Spinal cord (tissue), 10 donors: ENCODE results near the gene TXK. TPM values are rescaled to one million over a fixed set of nuclear protein-coding genes. Genes with fewer than 3 reads are reported as not detected.

Experiments
- DNase-seq, 6 donors: peaks; one replicate each; pipeline versions ENCODE4 v3.0.0 to v3.0.0-alpha.2; 2013 to 2015; ENCODE audit warnings: low spot score in 6 of 6, low read depth in 4 of 6
- H3K27ac ChIP-seq: one replicate; pipeline ENCODE4 v1.5.1; 2013; ENCODE audit warnings: low read depth, low read length, control low read depth
- H3K27me3 ChIP-seq: one replicate; pipeline ENCODE4 v1.6.1; 2013; ENCODE audit warnings: low read length; ENCODE audit not compliant: control insufficient read depth, insufficient read depth
- H3K36me3 ChIP-seq: one replicate; pipeline ENCODE4 v1.6.1; 2013; ENCODE audit warnings: low read length; ENCODE audit not compliant: control insufficient read depth, insufficient read depth
- H3K4me1 ChIP-seq: one replicate; pipeline ENCODE4 v1.6.1; 2013; ENCODE audit warnings: low read length; ENCODE audit not compliant: control insufficient read depth, insufficient read depth
- H3K4me3 ChIP-seq: one replicate; pipeline ENCODE4 v1.5.1; 2013; ENCODE audit warnings: low read depth, low read length, control low read depth
- H3K9me3 ChIP-seq: one replicate; pipeline ENCODE4 v1.6.1; 2013; ENCODE audit warnings: low read length; ENCODE audit not compliant: control insufficient read depth, insufficient read depth
- WGBS: methylation state at CpG from one replicate; pipeline ENCODE4 v1.1.5; 2013; ENCODE audit warnings: missing lambda C conversion rate; ENCODE audit not compliant: insufficient coverage; 5-methylcytosine and 5-hydroxymethylcytosine counted together
- polyA plus RNA-seq, 2 donors: library from polyadenylated mRNA; unstranded; fragments of 120-200 nt; gene quantifications; one replicate each; pipeline ENCODE4 v1.2.1, GENCODE V29; 2013; ENCODE audit not compliant: insufficient read length in 2 of 2
- total RNA-seq, 2 donors: library from RNA; depleted of rRNA in 1 of 2; stranded (reverse); fragments of 120-200 nt in 1 of 2; fragments of >200 nt in 1 of 2; gene quantifications; one replicate each; pipeline versions ENCODE4 v1.2.3 to v1.2.4, GENCODE V29; 2013 to 2014
- donor health status: healthy.

The TXK gene
- total and polyA plus RNA-seq, 4 donors: 0.35 to 2.3 (median 1.2) TPM

- no peaks in the 10 kb centered on the region for H3K9me3 ChIP-seq
- H3K27me3 ChIP-seq: no peaks in the 10 kb centered on the region
- no peaks in the 10 kb centered on the region for H3K4me1 ChIP-seq
- no peak for DNase-seq
- H3K4me3 ChIP-seq: no peak overlapping the region
- H3K27ac ChIP-seq: no peak overlapping the region
- H3K36me3 ChIP-seq: no peaks in the 10 kb centered on the region
- no CpG with 5 or more reads among the region's 3 CpGs for WGBS
These were observed 62.9 kb downstream of the TXK start for GRCh38 chr4:48071191-48071590.

DNA sequence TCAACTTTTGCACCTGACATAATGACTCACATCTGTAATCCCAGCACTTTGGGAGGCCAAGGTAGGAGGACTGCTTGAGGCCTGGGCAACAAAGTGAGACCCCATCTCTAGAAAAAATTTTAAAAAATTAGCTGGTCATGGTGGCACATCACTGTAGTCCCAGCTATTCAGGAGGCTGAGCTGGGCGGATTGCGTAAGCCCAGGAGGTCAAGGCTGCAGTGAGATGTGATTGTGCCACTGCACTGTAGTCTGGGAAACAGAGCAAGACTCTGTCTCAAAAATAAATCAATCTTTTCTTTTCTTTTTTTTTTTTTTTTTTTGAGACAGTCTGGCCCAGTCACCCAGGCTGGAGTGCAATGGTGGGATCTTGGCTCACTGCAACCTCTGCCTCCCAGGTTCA is 65.0 kb downstream of the TXK start:
- Histone ChIP-seq H3K27ac (no peak overlapping the region), H3K27me3 (no peaks in the 10 kb centered on the region), H3K9me3 (no peaks in the 10 kb centered on the region), H3K4me1 (no peaks in the 10 kb centered on the region), H3K36me3 (no peaks in the 10 kb centered on the region), H3K4me3 (no peak overlapping the region)
- no CpG with 5 or more reads among the region's 2 CpGs for WGBS
- no peak for DNase-seq

- Histone ChIP-seq H3K4me1 (no peaks in the 10 kb centered on the region), H3K27me3 (no peaks in the 10 kb centered on the region), H3K27ac (no peak overlapping the region), H3K36me3 (no peaks in the 10 kb centered on the region), H3K4me3 (no peak overlapping the region), H3K9me3 (no peaks in the 10 kb centered on the region)
- 100% methylated on average over 1 of the region's 2 CpGs for WGBS
- DNase-seq: no peak
These were observed 65.9 kb downstream of the TXK start for GRCh38 chr4:48068182-48068581.

- Histone ChIP-seq H3K27ac (no peak overlapping the region), H3K4me3 (no peak overlapping the region), H3K4me1 (no peaks in the 10 kb centered on the region), H3K36me3 (no peaks in the 10 kb centered on the region), H3K27me3 (no peaks in the 10 kb centered on the region), H3K9me3 (no peaks in the 10 kb centered on the region)
- no peak for DNase-seq
- WGBS: 99% methylated on average over 7 of the region's 9 CpGs
These were observed 66.5 kb downstream of the TXK start for GRCh38 chr4:48067536-48067935.

- no peak for DNase-seq
- no peaks in the 10 kb centered on the region for H3K4me1 ChIP-seq
- 100% methylated on average over 1 of the region's 1 CpG for WGBS
- H3K36me3 ChIP-seq: no peaks in the 10 kb centered on the region
- no peaks in the 10 kb centered on the region for H3K9me3 ChIP-seq
- H3K27me3 ChIP-seq: no peaks in the 10 kb centered on the region
- no peak overlapping the region for H3K4me3 ChIP-seq
- H3K27ac ChIP-seq: no peak overlapping the region
These were observed 68.4 kb downstream of the TXK start for GRCh38 chr4:48065587-48066052.

DNA sequence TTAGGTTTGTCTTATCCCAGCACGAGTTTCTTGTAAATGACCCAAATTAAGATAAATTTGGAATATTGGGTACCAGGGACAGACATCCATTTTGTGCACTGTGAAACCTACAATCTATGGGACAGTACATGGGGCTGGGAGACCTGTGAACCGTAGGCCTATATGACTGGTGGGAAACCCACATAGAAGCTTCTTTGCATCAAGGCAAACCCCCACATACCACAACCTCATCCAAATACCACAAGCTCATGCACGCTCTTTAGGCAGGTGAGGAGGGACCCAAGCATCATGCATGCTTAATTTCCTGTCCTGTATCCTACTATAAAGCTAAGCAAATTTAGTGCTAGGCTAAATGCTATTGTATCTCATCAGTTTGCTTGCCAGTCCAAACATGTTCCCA is 69.7 kb downstream of the TXK start:
- no peak overlapping the region for H3K27ac ChIP-seq
- H3K27me3 ChIP-seq: no peaks in the 10 kb centered on the region
- 89% methylated on average over 3 of the region's 3 CpGs for WGBS
- H3K4me3 ChIP-seq: no peak overlapping the region
- H3K36me3 ChIP-seq: no peaks in the 10 kb centered on the region
- H3K9me3 ChIP-seq: no peaks in the 10 kb centered on the region
- no peaks in the 10 kb centered on the region for H3K4me1 ChIP-seq
- DNase-seq: no peak

- no peak overlapping the region for H3K4me3 ChIP-seq
- no peak for DNase-seq
- no peaks in the 10 kb centered on the region for H3K36me3 ChIP-seq
- H3K27me3 ChIP-seq: no peaks in the 10 kb centered on the region
- 93% methylated on average over 2 of the region's 5 CpGs for WGBS
- H3K27ac ChIP-seq: no peak overlapping the region
- H3K4me1 ChIP-seq: no peaks in the 10 kb centered on the region
- no peaks in the 10 kb centered on the region for H3K9me3 ChIP-seq
These were observed 75.2 kb downstream of the TXK start for GRCh38 chr4:48058617-48059530.

DNA sequence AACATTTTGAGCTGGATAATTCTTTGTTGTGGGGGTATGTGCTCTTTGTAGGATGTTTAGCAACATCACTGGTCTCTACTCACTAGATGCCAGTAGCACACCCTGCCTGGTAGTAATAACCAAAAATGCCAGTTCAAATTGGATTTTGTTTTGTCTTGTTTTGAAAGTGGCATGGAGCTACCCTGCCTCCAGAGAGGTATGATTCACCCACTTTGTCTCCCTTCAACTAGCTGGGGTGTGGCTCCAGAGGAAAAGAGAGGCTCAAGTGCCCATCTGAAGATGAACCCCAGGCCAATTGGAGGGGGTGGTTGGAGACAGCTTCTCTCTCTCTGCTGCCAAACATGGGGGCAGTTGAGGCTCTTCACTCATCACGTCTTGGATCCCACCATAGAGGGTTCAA is 83.0 kb downstream of the TXK start:
- no peak for DNase-seq
- H3K36me3 ChIP-seq: no peaks in the 10 kb centered on the region
- no peaks in the 10 kb centered on the region for H3K27me3 ChIP-seq
- H3K4me3 ChIP-seq: no peak overlapping the region
- WGBS: 80% methylated on average over 1 of the region's 1 CpG
- H3K27ac ChIP-seq: no peak overlapping the region
- no peaks in the 10 kb centered on the region for H3K9me3 ChIP-seq
- H3K4me1 ChIP-seq: no peaks in the 10 kb centered on the region

DNA sequence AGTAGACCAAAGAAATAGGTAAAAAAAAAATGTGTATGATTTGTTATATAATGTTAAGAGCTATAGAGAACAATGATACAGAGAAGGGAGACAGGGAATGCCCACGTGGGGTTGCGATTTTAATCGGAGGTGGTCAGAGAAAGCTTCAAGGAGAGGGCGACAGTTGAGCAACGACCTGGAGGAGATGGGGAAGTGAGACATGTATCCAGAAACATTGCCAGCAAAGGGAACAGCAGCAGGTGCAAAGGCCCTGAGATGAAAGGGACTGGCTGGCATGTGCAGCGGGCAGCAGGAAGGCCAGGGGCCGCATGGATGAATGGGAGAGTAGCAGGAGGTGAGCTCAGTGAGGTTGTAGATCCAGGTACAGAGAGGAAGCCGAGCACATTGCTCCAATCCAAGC is 84.6 kb downstream of the TXK start:
- WGBS: 84% methylated on average over 7 of the region's 8 CpGs
- Histone ChIP-seq H3K4me1 (no peaks in the 10 kb centered on the region), H3K27me3 (no peaks in the 10 kb centered on the region), H3K27ac (no peak overlapping the region), H3K9me3 (no peaks in the 10 kb centered on the region), H3K36me3 (no peaks in the 10 kb centered on the region), H3K4me3 (no peak overlapping the region)
- no peak for DNase-seq

DNA sequence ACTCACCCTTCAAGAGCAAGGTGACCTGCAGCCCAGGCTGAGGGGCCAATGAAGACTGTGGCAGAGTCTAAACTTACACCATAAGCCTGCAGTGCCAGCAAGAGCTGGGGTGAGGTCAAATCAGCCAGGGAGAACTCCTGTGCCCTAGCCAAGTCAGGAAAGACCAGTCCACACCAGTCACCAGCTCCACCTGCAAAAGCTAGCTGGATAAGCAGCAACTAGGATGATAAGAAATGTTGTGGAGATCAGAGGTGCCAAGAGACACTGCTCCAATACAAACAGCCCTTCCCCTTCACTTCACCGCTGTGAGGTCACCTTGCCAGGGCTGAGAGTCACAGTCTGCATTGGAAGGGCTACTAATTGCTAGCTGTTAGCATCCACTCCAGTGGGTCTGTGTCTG is 86.2 kb downstream of the TXK start:
- no peak overlapping the region for H3K27ac ChIP-seq
- H3K4me1 ChIP-seq: no peaks in the 10 kb centered on the region
- H3K36me3 ChIP-seq: no peaks in the 10 kb centered on the region
- H3K27me3 ChIP-seq: no peaks in the 10 kb centered on the region
- no peaks in the 10 kb centered on the region for H3K9me3 ChIP-seq
- H3K4me3 ChIP-seq: no peak overlapping the region
- DNase-seq: no peak
- no CpG with 5 or more reads among the region's 1 CpG for WGBS
